Stomach (tissue), 4 donors: ENCODE measurements around the gene LYSET.

Experiments used
- CTCF ChIP-seq, 7 experiments: fragments of 450-650 bp in 4 of 7; fragments of 200-600 bp in 3 of 7; sonication (generic) in 3 of 7; IDR thresholded peaks; one replicate each; pipeline ENCODE4 v1.5.1; 2016 to 2019; ENCODE audit warnings: antibody characterized with exemption in 7 of 7, control low read depth in 2 of 7, mild to moderate bottlenecking in 1 of 7
- EP300 ChIP-seq: sonication (generic); formaldehyde crosslinking; IDR thresholded peaks from one replicate; pipeline ENCODE4 v1.6.1; 2017; ENCODE audit warnings: antibody characterized with exemption
- POLR2A ChIP-seq, 4 donors: fragments of 450-650 bp; IDR thresholded peaks; one replicate each; pipeline ENCODE4 v1.6.1; 2016; ENCODE audit warnings: antibody characterized with exemption in 4 of 4, control low read depth in 2 of 4, mild to moderate bottlenecking in 1 of 4, moderate library complexity in 1 of 4

GRCh38 chr14:93146119-93146518 lies 39.0 kb upstream of the LYSET start:
- TF ChIP-seq CTCF (IDR thresholded peaks at IDR 0.05) = no peak
- no peak for TF ChIP-seq POLR2A (IDR thresholded peaks at IDR 0.05)
- no peak for TF ChIP-seq EP300
